Stimulated activated CD4-positive, alpha-beta T cell treated with anti-CD3 and anti-CD28 coated beads, TNF-alpha, amount 100 ng/mL, for 1 hour (primary cell): ENCODE results near the gene LTB4R.

Source experiments
- DNase-seq, 3 donors: peaks; one replicate each; pipeline ENCODE4 v3.0.0-alpha.2; 2020; ENCODE audit warnings: low read depth in 3 of 3, low spot score in 1 of 3

The LTB4R gene

GRCh38 chr14:24277606-24278321 is 33.5 kb upstream of the LTB4R start:
- DNase-seq: no peak

GRCh38 chr14:24278424-24278823 is 32.9 kb upstream of the LTB4R start:
- DNase-seq: no peak

GRCh38 chr14:24279301-24280186 is 31.8 kb upstream of the LTB4R start:
- no peak for DNase-seq

GRCh38 chr14:24280797-24281460 is 30.4 kb upstream of the LTB4R start:
- DNase-seq: no peak

GRCh38 chr14:24281636-24282035 is 29.7 kb upstream of the LTB4R start:
- no peak for DNase-seq

- DNase-seq: no peak
Observed at GRCh38 chr14:24282736-24283135, 28.6 kb upstream of the LTB4R start.

- DNase-seq: no peak
Observed at GRCh38 chr14:24283796-24284460, 27.4 kb upstream of the LTB4R start.

GRCh38 chr14:24284501-24285035 is 26.7 kb upstream of the LTB4R start:
- no peak for DNase-seq

GRCh38 chr14:24285351-24285750 is 26.0 kb upstream of the LTB4R start:
- DNase-seq: no peak

GRCh38 chr14:24286996-24287395 is 24.3 kb upstream of the LTB4R start:
- no peak for DNase-seq

GRCh38 chr14:24289649-24290280 is 21.5 kb upstream of the LTB4R start:
- no peak for DNase-seq

GRCh38 chr14:24290746-24291145 is 20.6 kb upstream of the LTB4R start:
- DNase-seq: no peak

GRCh38 chr14:24291446-24292117 is 19.7 kb upstream of the LTB4R start:
- no peak for DNase-seq

- no peak for DNase-seq
Observed at GRCh38 chr14:24292118-24292807, 19.0 kb upstream of the LTB4R start.

- DNase-seq: no peak
Observed at GRCh38 chr14:24293525-24293924, 17.8 kb upstream of the LTB4R start.

GRCh38 chr14:24296341-24297157 is 14.8 kb upstream of the LTB4R start:
- DNase-seq: peak in 2 of 3 donors; percentile 45 to 49

GRCh38 chr14:24297190-24297964 is 13.9 kb upstream of the LTB4R start:
- DNase-seq: no peak

- DNase-seq: no peak
Observed at GRCh38 chr14:24298892-24299254, 12.4 kb upstream of the LTB4R start.
